Esophagus mucosa (tissue), 1 donor: ENCODE measurements around the gene PLEKHM1. TPM values are rescaled to one million over a fixed set of nuclear protein-coding genes. Genes with fewer than 3 reads are reported as not detected.

ENCODE experiments used
- ATAC-seq: fragments of 200-7000 bp; cut with Tn5 transposase; one replicate; pipeline ENCODE4 v1.9.1; 2020
- total RNA-seq: library from RNA; stranded (reverse); gene quantifications from one replicate; pipeline ENCODE4 v1.2.4, GENCODE V29; 2023
- donor health status: DM: yes; HTN: yes; CAD: no.

PLEKHM1 gene
- total RNA-seq, 1 donor from 2014 or later, result 112 TPM

DNA sequence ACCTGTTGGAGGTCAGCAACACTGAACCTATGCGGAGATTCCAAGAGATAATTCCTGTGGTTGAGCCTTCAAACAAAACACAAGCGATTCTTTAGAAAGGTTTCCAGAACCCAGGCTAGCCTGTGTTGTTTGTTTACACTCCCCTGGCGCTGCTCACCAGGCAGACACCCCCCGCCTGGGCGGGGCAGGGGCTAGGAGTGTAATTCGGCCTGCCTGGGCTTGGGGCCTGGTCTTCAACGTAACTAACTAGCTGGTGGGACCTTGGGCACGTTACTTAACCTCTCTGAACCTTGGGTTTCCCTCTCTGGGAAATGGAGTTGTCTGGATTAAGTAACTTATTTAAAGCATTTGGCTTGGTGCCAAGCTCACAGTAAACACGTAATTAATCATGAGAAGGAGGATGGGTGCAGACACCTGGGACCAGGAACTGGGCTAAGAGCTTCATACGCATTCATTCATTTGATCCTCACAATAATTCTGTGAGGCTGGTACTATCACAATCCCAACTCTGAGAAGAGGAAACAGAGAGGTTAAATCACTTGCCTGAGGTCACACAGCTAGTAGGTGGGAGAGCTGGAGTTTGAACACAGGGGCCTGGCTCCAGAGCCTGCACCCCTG lies 50.3 kb downstream of the PLEKHM1 start:
- peak; percentile 22 for ATAC-seq

DNA sequence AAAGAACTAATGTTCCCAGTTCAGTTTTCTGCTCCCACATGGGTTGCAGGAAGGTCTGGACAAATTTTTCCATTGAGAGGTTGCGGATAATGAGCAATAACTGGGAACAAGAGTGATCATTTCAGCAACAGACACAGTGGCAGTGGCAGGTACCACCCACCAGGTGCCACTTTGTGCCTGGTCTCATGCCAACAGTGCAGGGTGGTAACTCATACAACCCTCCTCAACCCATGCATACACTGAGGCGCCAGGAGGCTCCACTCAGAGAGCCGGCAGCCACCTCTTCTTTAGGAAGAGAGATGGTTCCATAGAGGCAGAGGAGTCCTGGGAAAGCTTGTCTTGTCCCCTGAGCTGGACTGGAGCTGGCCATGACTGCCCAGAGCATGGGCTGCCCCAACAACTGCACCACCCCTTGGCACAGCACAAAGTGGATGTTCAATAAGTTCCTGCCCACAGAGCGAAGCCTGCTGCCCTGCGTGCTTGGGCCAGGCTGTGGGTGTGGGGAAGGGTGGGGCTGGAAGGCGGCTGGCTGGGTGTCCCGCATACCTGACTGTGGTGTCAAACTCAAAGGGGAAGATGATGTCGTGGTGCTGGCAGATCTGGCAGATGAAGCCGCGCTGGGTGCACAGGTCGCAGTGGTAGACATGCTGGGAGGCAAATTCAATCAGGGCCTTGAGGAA lies 51.5 kb downstream of the PLEKHM1 start:
- ATAC-seq, result peak; percentile 78

DNA sequence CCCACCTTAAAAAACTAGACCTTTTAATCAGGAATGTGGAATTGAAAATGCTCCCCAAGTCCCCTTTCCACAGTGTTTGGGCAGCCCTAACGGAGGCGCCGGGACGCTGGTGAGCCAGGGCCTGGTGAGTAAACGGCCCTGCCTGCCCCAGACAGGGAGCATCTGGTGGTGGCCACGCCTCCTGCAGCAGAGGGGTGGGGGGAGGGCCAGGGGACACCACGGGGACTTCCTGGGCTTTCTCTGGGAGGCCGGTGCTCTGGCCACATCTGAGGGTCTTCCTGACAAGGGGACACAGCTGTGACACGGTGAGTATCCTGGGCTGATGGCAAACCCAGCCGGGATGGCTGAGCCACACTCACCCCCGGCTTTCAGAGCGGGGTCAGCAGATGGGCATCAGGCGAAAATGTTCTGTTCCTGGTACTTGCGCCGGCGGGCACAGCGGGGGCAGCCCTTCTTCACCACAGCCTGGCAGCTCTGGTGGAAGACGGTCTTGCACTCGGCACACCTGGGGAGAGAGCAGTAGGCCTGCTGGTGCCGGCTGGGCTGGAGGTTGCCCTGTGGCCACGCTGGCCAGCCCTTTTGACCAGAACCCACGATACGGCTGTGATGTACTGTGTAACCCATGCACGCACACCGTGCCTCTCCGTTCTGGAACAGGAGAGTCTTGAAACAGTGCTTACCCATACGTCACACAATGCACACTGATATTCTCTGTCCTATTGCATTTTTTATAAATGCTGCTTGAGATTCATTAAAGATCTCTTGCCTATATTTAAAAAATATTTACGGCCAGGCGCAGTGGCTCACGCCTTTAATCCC lies 52.8 kb downstream of the PLEKHM1 start:
- ATAC-seq, result no peak

DNA sequence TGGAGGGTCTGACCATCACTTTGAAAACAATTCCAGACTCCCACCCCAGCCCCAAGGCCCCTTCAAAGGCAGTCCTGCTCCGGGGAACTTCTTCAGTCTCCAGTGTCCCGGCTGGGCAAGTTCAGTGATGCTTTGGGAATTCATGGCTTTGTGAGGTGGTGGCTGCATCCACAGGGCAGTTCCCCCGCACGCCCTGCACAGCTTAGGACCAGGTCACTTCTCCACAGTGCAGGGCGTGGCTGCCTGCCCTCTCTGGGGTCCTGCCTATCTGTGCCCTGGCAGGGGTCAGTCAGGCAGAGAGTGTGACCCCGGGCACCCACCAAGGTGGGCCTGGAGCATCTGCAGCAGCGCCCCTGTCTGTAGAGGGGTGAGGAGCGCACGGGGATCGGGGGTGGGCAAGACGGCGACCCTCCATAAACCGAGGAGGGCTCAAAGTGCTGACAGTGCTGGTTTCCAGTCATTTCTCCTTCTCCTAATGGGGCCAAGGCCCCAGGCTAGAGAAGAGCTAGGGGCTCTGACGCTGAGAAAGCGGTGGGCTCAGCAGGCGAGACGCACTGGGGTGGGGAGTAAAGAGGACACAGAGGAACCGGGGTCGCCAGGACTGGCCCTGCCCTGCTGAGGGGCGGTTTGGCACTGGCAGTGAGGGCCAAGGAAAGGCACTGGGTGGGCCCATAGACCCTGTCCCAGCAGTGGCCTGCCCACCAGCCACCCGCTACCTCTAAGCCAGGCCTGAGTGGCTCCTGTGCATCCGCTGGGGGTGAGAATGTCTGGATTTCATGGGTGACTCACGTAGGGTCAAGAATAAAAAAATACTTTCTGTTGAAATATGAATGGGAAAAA lies 53.7 kb downstream of the PLEKHM1 start:
- no peak for ATAC-seq

DNA sequence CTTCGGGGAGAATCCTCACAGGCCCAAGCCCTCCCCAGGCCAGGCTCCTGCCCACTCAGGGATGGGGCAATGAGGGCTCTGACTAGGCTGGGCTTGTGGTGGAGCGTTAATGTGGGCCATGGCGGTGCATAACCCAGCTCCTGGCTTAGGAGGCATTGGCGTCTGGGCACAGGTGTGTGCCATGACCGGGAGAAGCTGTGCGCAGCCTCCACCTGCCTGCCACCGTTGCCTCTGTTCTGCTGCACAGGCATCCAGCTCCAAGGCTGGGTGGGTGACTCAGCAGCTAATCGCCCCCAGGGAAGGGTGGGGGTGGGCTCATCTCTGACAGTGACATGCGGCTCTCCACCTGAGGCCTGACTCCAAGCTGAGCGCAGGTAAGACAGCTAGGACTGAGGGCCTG lies 54.4 kb downstream of the PLEKHM1 start:
- no peak for ATAC-seq

DNA sequence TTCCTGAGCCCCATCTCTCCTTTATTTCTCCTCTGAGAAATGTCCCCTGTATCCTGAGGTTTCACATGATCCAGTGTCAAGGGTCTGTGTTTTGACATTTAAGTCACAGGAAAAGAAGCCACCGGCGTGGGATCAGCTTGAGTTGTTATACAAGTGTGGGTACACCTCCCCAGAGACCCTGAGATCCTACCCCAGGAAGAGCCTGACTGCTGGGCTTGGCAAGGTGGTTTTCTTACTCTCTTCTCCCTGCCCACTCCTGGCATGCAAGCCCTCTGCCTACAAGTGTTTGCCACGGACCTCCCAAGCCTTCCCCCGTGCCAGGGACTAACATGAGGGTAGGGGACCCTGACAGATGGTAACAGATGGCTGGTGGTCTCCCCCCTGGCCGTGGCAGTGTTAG lies 55.0 kb downstream of the PLEKHM1 start:
- ATAC-seq, result no peak

DNA sequence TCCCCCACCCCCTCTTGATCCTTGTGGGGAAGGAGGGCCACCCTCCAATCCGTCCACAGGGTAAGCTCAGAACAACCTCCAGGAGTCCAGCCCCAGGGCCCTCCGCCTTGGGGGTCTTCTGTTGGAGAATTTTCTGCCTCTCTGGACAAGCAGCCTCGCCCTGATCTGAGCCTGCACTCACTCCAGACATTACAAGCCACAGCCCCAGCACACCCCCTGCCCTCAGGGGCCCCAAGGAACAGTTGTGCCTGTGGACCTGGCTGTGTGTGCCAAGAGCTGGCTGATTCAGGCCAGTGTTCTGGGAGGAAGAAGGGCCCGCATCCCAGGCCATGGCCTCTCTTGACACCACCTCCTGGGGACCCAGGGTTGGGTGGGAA lies 57.4 kb downstream of the PLEKHM1 start:
- no peak for ATAC-seq

DNA sequence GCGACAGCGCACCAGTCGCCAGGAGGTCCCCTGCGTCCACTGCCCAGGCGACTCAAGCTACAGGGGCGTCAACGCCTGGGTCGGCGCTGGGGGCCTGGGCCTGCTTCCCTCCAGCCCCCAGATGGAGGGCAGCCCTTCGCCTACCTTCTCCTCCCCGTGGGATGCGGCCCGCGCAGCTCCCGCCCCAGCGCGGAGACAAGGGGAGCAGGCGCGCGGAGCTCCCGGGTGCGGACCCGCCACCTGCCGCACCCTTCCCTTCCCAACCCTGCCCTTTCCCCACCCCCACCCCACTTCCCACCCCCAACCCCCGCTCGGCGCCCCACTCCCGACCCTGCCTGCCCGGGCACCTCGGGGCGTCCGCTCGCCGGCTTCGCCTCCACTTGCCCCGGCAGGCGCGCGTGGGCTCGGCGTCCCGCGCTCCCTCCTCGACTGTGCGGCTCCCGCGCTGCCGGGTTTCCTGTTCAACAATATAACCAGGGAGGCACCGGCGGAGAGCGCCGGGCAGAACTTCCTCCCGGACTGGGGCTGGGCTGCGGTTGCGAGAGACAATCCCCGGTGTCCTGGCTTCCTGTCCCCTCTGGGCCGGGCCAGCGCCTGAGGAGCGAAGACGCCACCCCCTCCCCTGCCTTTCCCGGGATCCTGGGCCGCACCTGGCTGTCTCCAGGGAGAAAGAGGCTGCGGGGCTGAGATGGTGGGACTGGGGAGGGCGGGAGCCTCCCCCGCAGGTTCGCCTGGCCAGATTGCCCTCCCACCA lies 57.9 kb downstream of the PLEKHM1 start, which contains the start of gene ARHGAP27:
TSS of gene ARHGAP27 (minus strand) at position 466 of the 754 bp plus-strand sequence. CDS start 2,591 bp downstream, outside the sequence.
- peak; percentile 10 for ATAC-seq

DNA sequence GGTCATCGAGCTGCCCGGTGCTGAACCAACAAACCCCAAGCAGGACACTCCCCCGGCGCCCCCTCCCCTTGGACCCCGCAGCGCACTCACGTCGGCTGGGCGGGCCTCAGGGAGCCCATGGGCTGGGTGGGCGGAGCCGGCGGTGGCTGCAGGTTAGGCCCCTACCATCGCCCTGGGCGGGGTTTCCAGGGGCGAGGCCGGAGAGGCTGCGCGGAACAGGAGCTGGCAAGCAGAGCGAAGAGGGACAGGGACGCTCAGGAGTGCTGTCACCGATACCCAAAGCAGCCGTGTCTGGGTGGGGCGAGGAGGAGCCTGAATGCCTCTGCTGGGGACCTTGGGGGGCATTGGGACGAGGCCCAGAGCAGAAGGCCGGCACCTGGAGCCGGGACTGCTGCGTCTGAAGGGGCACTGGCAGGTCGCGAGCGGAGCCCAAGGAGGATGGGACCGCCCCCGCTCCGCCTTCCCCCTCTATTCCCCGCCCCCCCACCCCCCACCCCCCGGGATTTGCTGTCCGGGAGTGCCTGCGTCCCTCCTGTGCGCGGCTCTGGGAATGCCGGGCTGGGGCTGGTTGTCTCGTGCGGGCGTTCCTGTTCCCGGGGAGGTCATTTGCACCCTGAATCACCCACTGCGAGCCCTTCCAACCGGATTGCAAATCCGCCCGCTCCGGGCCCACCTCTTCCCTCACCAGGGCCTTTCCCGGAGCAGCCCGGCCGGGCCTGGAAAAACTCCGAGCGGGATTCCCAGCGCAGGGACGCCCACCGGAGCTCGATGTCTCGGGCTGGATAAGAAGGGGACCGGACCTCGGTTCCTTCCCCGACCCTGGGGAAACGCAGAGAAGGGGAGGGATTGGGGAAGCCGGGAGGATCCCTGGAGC lies 58.8 kb downstream of the PLEKHM1 start:
- peak; percentile 72 for ATAC-seq

DNA sequence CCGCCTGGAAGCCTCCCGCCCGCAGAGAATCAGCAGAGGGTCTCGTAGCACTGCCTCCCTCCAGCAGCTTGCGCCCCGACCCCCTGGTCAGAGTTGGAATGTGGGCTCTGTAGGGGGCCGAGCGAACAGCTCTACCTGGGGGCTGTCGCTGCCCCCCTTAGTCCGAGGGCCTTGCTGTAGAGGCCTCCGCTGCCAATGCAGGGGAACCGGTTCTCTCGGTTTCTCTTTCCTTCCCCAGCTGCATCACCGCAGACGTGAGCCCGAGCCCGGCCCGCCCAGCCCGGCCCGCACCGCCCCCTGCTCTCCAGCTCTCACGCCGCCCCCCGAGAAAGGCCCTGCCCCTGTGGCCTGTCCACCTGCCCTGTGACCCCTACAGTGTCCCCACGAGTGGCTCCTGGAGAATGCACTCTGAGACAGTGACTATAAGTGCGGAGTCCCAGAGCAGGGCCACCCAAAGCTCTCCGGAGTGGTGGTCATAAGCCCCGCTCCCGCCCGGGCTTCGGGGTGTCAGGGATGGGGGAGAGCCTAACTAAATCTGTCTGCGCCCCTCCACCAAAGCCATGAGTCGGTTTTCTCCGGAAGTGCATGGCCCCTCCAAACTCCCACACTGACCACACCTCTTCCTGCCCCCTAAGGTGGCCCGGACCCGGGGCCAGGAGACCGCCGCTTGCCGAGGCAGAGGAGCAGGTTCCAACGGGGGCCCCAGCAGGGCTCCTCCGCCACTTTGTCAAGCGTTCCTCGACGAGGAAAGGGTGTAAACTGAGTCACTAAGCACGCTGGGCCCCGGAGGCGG lies 59.6 kb downstream of the PLEKHM1 start:
- ATAC-seq, result peak; percentile 57

DNA sequence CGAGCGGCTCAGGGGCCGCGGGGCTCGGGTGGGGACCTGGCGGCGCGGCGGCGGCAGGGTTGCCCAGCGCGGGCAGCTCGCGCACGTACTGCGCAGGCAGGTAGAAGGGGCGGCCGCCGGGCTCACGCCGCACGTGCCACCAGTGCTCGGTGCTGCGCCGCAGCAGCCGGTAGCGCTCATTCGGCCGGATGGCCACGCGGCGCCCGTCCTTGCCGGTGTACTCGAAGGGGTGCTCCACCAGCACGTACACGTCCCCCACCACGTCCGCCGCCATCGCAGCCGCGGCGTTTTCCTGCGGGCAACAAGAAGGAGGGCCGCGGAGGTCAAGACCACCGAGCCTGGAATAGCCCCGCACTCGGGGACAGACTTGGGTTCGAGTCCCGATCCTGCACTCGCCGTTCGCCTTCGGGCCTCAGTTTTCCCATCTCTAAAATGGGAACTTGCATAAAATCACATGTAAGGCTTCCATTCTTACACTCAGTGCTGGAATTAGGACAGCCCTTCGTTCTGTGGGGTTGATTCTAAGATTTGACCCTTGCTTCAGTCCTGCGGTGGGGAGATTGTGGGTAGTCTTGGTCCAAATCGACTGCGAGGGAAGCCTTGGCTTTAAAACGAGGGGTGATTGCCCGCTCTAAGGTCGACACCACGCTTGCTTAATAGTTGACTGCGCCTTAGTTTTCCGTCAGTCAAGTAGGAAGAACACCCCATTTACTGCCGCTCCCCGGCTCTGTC lies 60.3 kb downstream of the PLEKHM1 start:
- ATAC-seq, result peak; percentile 2

DNA sequence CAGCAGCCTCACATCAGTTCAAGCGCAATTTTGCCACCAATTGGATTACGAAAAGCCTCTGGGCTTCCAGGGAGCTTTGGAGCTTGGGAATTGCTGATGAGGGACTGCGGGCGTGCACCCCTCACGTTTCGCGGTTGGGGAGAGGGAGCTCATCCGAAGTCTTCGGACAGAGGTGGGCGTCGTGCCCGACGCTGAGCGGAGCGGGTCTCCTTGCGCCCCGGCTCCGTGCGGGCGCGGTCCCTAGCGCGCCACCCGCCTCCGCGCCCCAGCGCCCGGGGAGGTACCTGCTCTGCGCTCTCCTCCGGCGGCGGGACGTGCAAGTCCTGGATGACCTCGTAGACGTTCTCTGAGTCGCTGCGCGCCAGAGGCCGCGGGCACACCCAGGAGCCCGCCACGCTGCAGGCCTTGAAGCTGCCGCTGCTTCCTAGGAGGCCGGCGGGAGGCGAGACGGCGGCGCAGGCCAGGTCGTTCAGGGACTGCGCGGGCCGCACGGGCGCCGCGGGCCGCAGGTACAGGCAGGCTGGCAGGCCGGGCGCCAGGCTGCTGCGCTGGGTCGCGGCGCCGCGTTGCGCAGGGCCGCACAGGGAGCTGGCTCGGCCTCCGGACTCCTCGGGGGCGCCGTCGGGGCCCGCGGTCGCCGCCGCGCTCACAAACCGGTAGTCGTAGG lies 61.0 kb downstream of the PLEKHM1 start:
- no peak for ATAC-seq

DNA sequence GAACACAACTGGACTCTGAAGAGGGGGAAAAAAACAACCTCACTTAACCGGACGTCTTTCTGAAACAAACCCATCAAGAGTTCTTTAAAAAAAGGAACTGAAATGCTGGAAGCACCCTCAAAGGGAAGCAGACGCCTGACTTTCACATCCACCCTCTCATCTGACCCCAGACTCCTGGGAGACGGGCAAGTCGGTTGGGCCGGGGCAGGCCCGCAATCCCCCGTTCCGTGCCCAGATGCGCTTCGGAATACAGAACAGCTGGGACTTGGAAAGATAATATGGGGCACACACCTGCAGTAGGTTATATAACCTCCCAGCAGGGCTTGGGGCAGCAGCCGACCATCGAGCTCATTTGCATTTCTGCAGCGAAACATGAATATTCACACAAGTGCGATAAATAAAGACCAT lies 61.6 kb downstream of the PLEKHM1 start:
- no peak for ATAC-seq

DNA sequence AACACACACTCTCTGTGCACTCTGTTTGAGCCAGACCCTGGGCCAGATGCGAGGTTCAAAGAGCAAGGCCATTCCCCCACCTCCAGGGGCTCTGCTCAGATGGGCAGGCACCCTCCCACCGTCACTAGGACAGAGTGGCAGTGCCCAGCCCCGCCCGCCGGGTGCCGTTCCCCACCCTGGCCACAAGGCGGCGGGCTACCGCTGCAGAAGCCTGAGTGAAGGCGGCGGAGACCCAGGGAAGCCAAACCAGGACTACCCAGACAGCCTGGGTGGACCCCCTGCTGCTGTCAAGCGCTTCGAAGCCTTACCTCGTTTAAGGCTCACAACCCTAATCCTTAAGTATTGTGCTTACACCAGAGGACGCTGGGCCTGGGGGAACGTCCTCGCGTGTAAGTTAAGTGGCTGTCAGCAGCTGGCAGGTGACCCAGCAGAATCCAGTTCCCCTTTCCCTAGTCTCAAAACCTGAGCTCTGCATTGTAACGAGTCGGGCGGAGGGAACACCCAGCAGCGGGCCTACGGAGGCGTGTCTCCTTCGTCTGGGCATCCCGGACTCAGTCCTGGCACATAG lies 62.4 kb downstream of the PLEKHM1 start:
- ATAC-seq, result peak; percentile 17

DNA sequence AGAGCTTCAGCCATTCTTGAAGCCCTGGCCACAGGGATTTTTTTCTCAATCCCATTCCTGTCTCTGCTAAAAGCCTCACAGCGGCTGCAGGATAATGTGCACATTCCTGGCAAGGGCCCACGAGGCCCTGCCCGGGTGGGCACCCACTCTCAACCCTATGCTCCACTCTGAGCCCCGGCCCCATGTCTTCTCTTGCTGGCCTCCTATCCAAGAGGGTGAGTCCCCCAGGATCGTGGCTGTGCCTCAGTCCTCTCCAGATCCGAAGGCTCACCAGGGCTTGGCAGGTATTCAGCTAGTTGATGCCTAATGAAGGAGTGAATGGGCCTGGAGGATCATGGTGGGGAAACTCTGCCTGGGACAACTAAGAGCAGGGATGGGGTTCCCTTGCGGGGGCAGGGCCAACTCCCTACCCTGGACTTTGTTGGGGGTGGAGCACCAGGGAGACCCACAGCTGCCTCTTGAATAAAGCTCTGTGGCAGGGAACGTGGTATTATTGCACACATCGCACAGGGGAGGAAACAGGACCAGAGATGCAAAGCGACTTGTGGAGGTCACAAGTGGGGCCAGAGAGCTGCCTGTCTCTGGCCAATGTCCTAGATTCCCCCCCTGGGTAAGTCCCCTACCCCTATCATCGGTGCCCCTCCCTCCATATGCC lies 63.2 kb downstream of the PLEKHM1 start:
- ATAC-seq, result no peak

DNA sequence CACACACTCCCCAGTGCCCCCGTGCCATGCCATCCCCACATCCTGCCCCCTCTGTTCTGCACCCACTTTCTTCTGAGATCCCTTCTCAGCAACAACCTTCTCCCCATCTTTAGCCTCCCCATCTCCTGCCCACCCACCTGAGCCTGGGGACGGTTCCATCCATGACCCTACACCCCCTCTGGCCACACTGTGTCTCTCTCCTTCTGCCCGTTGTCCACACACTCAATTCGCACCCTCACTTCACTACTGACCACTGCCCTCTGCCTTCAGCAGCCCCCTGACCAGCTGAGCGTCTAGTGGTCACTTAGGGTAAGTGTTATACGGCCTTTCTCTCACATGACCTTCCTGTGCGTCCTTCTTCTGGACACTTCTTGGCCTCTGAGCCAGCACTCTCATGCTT lies 64.0 kb downstream of the PLEKHM1 start:
- ATAC-seq, result no peak

DNA sequence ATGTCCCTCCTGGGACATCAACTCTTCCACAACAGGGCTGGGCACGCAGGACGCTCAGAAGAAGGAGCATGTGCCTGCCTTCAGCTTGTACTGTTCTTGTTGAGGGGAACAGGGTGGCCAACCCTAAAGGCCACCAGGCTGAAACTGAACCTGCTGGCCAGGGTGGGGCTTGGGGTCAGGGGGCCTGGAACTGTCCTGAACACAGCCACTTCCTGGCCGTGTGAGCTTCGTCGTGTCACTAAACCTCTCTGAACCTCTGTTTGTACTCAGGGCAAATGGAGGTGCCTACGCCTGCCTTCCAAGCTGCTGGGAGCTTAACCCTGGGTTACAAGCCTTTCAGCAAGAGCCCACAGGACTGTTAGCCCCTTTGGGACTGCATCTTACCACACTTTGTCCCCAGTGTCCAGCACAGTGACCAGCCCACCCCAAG lies 64.5 kb downstream of the PLEKHM1 start:
- ATAC-seq, result no peak
